ENCODE results near the gene RIIAD1.
"Not testable (repeated sequence)": the region's sequence is repeated elsewhere in the genome, so short reads cannot be mapped to it uniquely, and the experiment has no call there.

Gene RIIAD1, protein sequence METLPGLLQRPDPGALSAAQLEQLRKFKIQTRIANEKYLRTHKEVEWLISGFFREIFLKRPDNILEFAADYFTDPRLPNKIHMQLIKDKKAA

DNA sequence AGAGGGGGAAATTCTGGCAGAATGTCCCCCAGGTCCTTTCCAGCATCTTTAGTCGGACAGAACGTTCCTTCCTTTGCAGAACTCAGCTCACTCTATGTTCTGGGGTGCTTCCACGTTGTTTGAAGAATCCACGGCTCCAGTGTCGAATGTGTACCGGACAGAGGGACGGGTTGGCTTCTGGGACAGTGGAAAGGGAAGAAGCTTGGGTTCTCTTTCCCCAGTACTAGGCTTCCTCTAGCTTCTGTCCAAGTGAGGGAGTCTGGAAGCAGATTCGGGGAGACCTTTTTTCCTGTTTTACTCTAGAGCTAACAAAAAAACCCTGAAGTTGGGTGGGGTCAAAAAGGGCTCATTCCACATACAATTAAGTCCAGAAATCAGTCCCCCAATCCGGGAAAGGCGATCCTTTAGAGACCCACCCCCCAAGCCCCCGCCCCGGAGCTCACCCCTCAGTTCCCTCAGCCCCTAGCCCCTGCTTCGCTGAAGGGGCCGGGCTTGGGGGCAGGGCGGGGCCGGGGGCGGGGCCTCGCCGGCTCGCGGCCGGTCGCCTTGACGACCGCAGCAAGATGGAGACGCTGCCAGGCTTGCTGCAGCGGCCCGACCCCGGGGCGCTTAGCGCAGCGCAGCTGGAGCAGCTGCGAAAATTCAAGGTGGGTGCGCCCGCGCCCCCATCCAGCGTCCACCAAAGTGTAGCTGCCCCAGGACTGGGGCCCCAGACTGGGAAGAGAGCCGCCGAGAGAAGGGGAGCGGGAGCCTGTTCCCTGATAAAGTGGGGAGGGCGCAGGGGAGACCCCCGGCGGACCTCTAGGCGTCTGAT lies at the start of gene RIIAD1:
RIIAD1 (plus strand) TSS at position 549 of the 814 bp plus-strand sequence; CDS start at position 564, 15 bp downstream.
- DNase-seq: peak; percentile 25

DNA sequence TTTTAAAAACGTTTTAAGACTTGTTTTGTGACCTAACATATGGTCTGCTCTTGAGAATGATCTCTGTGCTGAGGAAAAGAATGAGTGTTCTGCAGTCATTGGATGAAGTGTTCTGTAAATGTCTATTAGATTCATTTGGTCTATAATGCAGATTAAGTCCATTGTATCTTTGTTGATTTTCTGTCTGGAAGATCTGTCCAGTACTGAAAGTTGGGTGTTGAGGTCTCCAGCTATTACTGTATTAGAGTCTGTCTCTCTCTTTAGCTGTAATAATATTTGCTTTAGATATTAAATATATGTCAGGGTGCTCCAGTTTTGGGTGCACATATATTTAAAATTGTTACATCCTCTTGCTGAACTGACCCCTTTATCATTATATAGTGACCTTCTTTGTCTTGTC lies 47.9 kb upstream of the RIIAD1 start:
- DNase-seq: no peak

DNA sequence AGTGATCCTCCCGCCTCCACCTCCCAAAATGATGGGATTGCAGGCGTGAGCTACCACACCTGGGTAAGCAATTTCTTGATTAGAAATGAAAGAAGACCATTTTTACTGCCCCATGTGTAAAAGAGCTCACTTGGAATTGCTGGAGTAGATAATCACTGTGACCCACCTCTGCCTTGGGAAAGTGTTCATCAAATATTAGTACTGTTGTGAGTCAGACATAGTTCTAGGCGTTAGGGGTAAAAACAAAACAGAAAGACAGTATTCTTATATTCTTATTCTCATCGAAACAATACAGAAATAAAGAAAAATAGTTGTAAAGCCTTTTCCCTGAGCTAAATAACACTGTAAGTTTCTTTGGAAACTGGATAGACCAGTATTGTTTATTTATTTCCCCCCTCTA lies 40.9 kb upstream of the RIIAD1 start:
- DNase-seq: no peak

DNA sequence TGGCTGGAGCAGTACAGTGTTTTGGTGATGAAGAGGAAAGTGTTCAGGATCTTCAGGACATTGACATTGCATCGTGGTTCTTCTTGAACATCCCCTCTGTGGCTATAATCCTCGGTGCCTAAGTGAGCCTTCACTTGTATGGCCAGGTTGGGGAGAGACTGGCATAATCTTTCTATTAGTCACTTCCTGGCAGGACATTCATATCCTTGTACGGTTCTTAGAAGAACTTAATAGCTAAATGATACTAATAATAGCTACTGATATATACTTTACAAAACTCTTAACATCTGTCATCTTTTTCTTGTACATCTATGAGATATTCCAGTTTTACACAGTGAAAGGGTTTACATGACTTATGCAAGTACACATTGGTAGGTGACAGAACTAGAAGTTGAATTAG lies 40.5 kb upstream of the RIIAD1 start:
- no peak for DNase-seq

DNA sequence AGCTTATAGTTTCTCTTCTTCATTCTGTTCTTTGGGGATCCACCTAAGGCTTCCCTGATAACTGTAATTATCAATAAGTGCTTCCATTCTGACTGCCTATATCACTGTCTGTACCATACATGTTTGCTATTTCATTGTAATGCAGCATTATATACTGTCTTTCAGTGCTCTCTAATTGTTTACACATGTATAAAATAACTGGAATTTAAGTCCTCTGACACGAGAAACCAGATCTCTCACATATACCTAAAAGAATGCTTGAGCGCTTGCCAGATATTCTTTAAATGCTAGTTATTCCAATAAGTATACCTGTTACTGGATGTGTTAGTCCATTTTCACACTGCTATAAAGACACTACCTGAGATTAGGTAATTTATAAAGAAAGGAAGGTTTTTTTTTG lies 39.4 kb upstream of the RIIAD1 start:
- no peak for DNase-seq

DNA sequence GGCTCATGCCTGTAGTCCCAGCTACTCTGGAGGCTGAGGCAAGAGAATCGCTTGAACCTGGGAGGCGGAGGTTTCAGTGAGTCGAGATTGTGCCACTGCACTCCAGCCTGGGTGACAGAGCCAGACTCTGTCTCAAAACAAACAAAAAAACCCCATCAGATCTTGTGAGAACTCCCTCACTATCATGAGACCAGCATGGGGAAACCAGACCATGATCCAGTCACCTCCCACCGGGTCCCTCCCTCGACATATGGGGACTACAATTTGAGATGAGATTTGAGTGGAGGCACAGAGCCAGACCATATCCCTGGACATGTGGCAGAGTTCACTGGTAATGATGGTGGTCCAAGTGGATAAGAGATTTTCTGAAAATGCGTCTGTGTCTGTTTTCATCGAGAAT lies 38.4 kb upstream of the RIIAD1 start:
- DNase-seq: not testable (repeated sequence)

DNA sequence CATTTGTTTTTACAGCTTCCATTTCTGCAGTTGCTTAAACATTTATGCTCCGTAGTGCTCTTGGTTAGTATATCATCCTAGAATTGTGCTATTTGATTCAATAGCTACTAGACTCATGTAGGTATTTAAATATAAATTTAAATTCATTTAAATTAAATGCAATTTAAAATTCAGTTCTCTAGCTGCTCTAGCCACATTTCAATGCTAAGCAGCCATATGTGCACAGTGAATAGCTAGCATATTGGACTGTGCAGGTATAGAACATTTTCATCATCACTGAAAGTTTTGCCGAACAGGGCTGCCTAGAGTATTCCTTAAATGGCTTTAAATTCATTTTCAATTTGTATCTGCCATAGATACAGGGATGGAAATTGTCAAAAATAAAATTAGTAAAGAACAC lies 37.2 kb upstream of the RIIAD1 start:
- no peak for DNase-seq

DNA sequence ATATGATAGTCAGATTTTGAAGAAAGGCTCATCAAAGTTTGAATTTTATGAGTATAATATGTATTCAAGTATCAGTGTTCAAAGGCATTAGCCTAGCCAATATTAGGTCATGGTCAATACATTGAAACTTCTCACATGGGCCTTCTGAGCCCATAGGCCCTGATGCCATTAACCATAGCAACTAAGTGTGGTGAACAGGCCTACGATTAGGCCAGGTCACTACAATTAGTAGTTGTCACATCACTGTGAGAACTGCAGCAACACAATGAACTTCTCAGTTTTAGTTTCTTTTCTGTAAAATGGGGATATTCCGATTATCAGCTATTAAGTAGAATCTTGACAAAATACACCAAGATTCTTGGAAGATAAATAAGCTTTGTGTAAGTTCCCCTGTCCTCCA lies 34.8 kb upstream of the RIIAD1 start:
- DNase-seq: no peak

DNA sequence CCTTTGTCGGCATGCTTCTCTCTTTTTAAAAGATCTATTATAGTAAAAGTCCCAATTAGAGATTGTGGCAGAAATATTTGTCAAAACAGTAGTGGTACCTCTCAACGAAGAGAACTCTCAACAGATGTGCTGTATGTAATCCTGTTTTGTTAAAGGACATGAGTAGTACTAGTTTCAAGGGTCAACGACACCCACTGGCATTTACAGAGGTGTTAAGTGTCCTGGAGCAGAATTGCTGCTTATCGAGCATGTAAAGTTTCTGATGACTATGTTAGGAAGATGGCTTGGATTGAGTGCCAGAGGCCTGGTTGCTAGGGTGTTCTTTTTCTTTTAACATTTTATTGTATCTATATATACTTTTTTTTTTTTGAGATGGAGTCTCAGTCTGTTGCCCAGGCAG lies 31.8 kb upstream of the RIIAD1 start:
- DNase-seq: no peak

DNA sequence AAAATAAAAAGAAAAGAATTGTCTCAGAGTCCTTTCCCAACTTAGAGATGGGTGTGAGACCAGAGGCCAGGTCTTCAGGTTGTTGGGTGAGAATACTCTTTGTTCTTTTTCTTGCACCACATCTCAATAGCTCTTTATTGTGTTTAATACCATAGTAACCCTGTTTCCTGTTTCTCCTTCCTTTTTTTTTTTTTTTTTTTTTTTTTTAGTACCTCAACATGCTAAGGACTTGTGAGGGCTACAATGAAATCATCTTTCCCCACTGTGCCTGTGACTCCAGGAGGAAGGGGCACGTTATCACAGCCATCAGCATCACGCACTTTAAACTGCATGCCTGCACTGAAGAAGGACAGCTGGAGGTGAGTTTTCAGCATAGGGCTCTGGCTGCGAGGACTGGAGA lies 29.1 kb upstream of the RIIAD1 start:
- no peak for DNase-seq

DNA sequence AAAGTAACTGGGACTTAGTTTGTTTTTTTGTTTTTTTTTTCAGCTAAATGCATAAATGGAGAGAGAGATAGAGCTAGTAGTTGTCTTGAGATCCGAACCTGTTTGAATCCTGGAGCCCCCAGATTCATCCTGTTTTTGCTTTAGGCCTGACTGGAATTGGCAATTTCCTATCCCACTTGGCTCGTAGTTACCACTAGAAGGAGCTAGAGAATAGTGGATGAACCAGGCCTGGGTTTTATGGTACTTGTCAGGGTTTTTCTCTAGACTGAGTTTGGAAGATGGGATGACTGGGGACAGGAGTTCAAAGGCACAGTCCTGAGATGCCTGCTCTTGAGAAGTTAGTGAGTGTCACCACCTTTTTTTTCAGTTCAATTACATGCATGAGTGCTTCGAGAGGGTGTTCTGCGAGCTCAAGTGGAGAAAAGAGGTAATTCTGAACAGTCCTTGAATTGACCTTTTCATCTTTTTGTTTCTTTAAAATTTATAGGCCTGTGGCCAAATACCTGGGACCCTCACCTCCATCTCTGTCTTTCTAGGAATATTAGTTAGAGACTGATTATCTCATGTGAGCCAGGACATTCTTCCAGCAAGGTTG lies 28.2 kb upstream of the RIIAD1 start:
- DNase-seq: peak; percentile 30

DNA sequence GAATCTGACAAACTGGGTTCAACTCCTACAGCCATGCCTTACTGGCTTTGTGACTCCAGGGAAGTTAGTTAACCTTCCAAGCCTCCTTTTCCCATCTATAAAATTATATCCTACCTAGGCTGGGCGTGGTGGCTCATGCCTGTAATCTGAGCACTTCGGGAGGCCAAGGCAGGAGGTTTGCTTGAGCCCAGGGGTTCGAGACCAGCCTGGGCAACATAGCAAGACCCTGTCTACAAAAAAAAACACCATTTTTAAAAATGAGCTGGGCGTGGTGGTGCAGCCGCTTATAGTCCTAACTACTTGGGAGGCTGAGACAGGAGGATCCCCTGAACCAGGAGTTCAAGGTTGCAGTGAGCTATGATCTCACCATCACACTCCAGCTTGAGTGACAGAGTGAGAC lies 19.8 kb upstream of the RIIAD1 start:
- DNase-seq: no peak

DNA sequence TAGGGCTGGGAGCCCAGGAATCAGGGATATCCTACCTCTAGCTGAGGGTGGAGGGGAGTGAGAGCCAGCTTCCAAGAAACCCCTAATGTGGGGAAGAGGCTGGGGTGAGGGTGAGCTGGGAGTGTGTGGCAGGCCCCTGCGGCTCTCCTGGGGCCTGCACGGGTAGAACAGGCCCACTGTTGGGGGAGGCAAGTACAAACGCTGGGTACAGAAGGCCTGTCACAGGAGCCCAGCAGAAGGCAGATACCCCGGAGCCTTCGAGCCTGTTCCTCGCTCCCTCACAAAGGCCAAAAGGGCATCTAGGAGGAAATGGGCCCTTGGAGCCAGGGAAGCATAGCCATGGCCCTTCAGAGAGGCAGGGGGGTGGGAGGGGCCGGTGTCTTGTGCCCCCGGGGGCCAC lies 18.4 kb upstream of the RIIAD1 start:
- no peak for DNase-seq

DNA sequence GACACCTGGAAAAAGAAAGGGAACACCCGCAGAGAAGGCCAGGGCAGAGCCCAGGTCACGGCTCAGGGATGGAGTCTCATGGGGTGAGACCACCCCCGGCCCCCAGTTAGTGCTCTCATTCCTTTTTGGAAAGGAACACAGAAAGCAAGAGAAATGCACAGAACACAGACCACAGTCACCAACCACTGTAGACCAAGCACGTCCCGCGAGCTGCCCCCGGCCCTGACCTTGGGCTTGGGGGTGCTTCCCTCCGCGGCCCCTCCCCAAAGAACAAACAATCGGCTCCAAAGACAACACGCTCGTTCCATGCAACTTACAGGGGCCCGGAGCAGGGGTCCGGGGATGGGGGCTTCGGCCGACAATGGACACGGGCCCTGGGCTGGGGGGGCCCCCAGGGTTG lies 17.5 kb upstream of the RIIAD1 start:
- DNase-seq: no peak

DNA sequence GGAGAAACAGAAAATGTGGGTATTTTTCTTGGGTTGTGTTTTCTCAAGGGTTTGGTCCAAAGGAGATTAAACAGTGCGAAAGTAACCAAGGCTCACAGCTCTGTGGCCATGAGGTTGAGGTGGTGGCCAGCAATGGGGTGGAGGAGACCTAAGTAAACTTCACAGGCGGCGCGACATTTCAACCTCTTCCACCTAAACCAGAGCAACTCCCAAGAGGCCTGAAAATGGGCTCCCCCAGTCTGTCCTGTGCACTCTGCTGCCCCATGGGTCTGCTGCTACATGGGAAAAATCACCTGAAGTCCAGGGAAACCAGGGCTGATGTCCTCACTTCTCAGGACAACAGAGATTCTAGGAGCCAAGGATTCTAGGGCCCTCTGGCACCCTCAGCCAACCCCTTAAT lies 17.1 kb upstream of the RIIAD1 start:
- DNase-seq: no peak

DNA sequence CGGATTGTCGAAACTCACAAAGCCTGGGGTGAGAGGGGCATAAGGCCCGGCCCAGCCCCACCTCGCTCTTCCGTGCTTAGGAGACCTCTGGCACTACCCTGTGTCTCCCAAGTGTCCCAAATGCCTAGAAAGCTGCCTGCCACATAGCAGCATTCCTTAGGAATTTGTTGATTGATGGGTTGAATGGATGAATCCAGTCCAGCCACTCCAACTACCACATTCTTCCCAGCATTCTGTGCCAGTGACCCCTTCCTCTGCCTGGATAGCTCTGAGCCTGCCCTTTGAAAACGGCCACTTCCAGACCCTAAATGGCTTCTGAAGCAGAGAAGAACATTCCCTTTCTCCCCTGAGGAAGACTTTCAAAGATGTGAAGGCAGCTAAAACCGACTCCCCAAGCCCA lies 16.2 kb upstream of the RIIAD1 start:
- no peak for DNase-seq

DNA sequence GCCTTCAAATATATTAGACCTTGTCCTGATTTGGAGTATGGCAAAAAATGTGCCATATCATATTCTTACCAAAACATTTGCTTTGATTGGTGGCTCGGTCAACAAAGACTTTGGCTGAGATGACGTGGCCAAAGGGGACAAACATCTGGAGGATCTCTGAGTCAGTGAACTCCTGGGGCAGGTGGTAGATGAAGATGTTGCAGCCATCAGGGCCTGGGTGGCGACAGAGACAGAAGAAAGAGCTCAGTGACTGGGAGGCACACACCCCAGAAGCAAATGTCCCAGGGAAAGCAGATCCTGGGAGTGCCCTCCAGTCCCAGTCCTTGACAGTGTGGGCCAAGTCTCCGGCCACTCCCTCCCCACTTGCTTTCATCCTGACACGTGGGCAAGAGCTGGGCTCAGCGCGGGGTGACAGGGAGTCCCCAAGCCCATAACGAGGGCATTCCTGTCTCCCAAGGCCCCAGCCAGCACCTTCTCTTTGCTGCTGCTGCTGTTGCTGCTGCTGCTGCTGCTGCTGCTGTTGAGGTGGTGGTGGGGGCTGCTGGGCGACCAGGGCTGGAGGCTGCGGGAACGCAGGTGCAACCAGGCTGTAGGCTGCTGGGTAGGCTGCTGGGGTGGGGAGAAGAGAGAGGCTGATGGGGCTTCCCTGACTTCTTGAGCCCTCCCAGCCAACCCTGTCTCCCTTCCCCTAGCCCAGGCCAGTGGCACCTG lies 15.4 kb upstream of the RIIAD1 start:
- no peak for DNase-seq

DNA sequence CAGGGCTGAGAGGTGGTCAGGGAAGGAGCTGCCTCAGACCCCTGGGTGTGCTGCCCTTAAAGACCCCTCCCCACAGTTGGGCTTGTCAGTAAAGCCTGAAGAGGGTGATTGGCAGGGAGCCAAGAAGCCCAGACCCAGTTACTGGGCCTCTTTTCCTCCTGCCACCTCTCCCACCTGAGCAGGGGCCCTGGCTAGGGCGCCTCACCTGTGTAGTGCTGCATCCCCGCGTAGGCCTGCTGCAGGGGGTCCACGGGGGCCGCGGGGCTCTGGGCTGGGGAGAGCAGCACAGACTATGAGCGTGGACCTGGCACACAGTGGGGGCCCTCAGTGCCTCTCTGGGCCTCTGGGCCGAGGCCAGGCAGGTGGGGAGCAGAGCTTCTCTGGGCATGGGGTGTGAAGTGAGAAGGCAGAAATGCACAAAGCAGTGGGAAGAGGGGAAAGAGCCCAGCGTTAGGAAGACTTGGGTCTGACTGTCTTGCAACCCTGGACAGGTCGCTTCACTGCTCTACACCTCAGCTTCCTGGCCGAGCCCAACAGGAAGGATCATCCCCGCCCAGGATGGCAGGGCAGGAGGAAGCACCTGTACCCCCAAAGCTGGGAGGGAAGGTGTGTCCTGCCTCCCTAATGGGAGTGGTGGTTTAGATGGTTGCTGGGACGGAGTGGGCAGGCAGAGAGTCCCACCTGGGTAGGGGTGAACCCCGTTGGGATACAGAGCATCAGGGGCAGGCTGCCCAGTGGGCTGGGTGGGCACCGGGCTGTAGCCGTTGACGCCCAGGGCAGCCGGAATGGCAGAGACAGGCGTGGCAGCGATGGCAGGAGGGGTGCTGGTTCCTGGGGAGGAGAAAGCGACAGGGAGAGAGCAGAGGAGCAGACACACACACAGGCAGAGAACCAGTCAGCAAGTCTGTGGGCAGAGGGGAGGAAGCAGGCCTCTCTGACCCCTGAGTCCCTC lies 14.6 kb upstream of the RIIAD1 start:
- DNase-seq: no peak

DNA sequence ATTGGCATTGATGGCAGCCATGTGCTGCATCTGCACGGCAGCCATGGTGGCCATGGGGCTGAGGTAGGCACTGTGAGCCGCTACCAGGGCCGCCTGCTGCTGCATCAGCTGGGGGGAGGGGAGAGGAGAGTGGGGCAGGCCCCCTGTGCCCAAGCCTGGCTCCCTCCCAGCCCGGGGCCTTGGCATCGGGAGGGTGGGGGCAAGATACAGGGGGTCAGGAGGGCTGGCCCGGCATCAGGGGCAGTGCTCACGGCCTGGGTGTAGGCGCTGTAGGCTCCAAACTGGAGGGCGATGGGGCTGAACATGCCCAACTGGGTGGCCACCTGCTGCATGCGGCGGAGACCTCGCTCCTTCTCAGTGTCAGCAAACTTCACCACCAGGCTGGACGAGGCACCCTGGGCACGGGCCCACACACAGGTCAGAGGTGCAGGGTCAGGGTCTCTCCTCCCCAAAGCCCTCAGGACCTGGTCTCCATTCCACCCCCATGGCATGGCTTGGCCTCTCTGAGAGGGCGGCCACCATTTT lies 13.7 kb upstream of the RIIAD1 start:
- no peak for DNase-seq

DNA sequence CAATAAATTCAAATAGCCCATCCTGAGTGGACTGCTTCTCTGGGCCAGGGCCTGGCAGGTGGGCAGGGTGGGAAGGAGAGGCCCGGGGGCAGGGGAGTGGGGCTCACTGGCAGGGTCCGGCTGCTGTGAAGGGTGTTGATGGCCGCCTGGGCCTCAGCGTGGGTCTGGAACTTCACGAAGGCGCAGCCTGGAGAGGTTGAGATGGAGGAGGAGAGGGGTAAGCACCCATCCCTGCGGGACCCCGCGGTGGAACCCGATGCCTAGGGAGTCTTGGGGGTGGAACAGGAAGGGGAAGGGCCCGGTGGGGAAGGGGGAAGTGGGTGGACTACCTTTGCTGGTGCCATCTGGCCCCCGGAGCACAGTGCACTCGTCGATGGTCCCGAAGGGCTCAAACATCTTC lies 12.4 kb upstream of the RIIAD1 start:
- no peak for DNase-seq

DNA sequence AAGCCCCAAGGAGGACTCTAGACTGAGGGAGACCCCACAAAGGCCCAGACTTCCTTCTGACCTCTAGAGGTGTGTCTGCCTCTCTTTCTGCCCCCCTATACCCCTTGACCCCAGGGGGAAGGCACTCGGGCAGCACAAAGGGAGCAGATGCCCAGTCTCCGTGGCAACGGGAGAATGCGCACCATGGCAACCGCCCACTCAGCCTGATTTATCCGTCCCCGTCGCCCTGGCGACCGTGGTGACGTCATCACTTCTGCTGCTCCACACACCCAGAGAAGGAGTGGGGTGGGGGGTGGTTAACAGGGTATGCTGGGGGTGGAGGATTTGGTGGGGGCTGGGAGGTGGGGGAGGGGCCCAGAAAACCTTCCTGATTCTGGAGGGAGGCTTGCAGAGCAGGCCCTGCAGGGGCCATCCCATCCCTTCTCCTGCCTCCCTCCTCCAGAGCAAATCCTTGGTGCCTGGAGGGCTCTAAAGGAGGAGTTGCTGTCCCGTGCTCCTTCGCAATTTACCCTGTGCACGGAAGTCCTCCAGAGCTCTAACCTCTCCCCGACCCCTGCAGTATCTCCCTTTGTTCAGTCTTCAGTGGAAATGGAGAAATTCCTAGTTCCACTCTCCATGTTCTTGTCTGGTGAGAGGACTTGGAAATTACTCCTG lies 11.0 kb upstream of the RIIAD1 start:
- DNase-seq: peak; percentile 13
